ENCODE measurements around the gene CPA1.

CPA1 gene

DNA sequence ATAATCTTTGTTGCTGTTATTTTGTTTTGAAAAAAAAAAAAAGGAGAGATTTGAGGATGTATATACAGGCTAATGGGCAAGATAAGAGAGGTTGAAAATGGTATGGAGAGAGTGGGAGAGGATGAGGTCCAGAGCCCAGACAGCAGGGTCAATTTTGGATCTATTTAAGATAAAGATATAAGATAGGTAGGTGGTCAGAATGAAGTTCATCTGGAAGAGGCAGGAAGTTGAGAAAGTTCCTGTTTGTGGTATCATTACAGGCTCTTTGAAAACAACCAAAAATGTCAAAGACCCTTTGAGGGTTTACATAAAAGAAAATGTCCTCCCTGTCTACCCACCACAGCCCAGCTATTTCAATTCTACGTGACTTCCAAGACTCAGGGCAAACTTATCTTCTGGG, 53.0 kb downstream of the CPA1 start:
- no peak for DNase-seq (ENCODE audit: low spot score)
- peaks cover 0 to 1% of the 10 kb centered on the region in 2 donors for H3K36me3 ChIP-seq (replicated peaks in 1 of 2; ENCODE audit: control insufficient read depth in 2 of 2, insufficient read depth in 2 of 2, low read length in 2 of 2)
- no peak overlapping the region for H3K14ac ChIP-seq (ENCODE audit: low read length)
- H3K4me1 ChIP-seq (ENCODE audit: control insufficient read depth in 2 of 2, insufficient read depth in 1 of 2, low read depth in 1 of 2, low read length in 2 of 2): peaks cover 12 to 30% of the 10 kb centered on the region in 2 donors
- no peaks in the 10 kb centered on the region for H3K79me1 ChIP-seq (ENCODE audit: low read depth, low read length)
- no peak overlapping the region for H3K18ac ChIP-seq (ENCODE audit: low read length)
- no peak overlapping the region for H3K9ac ChIP-seq (ENCODE audit: low read depth, low read length, poor library complexity)
- WGBS, 2 donors (ENCODE audit: extremely low coverage in 2 of 2, insufficient read length in 2 of 2, insufficient replicate concordance in 1 of 2): no CpG with 5 or more reads among the region's 1 CpG
- H2BK120ac ChIP-seq (ENCODE audit: low read depth, low read length): no peak overlapping the region
- H3K27me3 ChIP-seq (ENCODE audit: control insufficient read depth in 3 of 3, insufficient read depth in 3 of 3, low read depth in 1 of 3, low read length in 3 of 3): no peaks in the 10 kb centered on the region
- H3K27ac ChIP-seq (replicated peaks; ENCODE audit: low read length): no peak overlapping the region
- no peak overlapping the region for H3K23ac ChIP-seq (ENCODE audit: low read depth, low read length, poor library complexity)
- H3K4me3 ChIP-seq (ENCODE audit: low read length in 2 of 2): no peak overlapping the region
- no peak overlapping the region for H2BK5ac ChIP-seq (ENCODE audit: low read length)
- H2AK5ac ChIP-seq (ENCODE audit: low read depth, low read length): no peak overlapping the region
- H3K4ac ChIP-seq (ENCODE audit: low read length): no peak overlapping the region
- H3K9me3 ChIP-seq (replicated peaks in 1 of 2; ENCODE audit: control insufficient read depth in 2 of 2, insufficient read depth in 1 of 2, low read depth in 1 of 2, low read length in 2 of 2): peaks cover 0 to 4% of the 10 kb centered on the region in 2 donors
- no peak overlapping the region for H2AFZ ChIP-seq (ENCODE audit: low read length)
- no peak overlapping the region for H3K4me2 ChIP-seq (ENCODE audit: insufficient read depth, low read length, poor library complexity, severe bottlenecking)
- H4K8ac ChIP-seq (ENCODE audit: low read depth, low read length): no peak overlapping the region
- no peak overlapping the region for H2BK12ac ChIP-seq (ENCODE audit: low read length)
- H4K91ac ChIP-seq (ENCODE audit: low read depth, low read length, poor library complexity): no peak overlapping the region
- H2BK15ac ChIP-seq (ENCODE audit: low read length): no peak overlapping the region

GRCh38 chr7:130435311-130435854, 55.1 kb downstream of the CPA1 start:
- no peak overlapping the region for H2AFZ ChIP-seq (ENCODE audit: low read length)
- H3K27ac ChIP-seq (replicated peaks; ENCODE audit: low read length): no peak overlapping the region
- no peak overlapping the region for H2BK15ac ChIP-seq (ENCODE audit: low read length)
- H4K91ac ChIP-seq (ENCODE audit: low read depth, low read length, poor library complexity): no peak overlapping the region
- H2BK12ac ChIP-seq (ENCODE audit: low read length): no peak overlapping the region
- H3K4me1 ChIP-seq (ENCODE audit: control insufficient read depth in 2 of 2, insufficient read depth in 1 of 2, low read depth in 1 of 2, low read length in 2 of 2): peaks cover 17 to 27% of the 10 kb centered on the region in 2 donors
- WGBS, 2 donors (ENCODE audit: extremely low coverage in 2 of 2, insufficient read length in 2 of 2, insufficient replicate concordance in 1 of 2): no CpG with 5 or more reads among the region's 2 CpGs
- no peak overlapping the region for H3K4me2 ChIP-seq (ENCODE audit: insufficient read depth, low read length, poor library complexity, severe bottlenecking)
- no peak overlapping the region for H2BK120ac ChIP-seq (ENCODE audit: low read depth, low read length)
- no peak overlapping the region for H4K8ac ChIP-seq (ENCODE audit: low read depth, low read length)
- H3K79me1 ChIP-seq (ENCODE audit: low read depth, low read length): peaks cover 2% of the 10 kb centered on the region
- no peak overlapping the region for H2AK5ac ChIP-seq (ENCODE audit: low read depth, low read length)
- H3K23ac ChIP-seq (ENCODE audit: low read depth, low read length, poor library complexity): no peak overlapping the region
- H3K27me3 ChIP-seq (ENCODE audit: control insufficient read depth in 3 of 3, insufficient read depth in 3 of 3, low read depth in 1 of 3, low read length in 3 of 3): no peaks in the 10 kb centered on the region
- H3K4ac ChIP-seq (ENCODE audit: low read length): no peak overlapping the region
- H3K9ac ChIP-seq (ENCODE audit: low read depth, low read length, poor library complexity): no peak overlapping the region
- H3K9me3 ChIP-seq (replicated peaks in 1 of 2; ENCODE audit: control insufficient read depth in 2 of 2, insufficient read depth in 1 of 2, low read depth in 1 of 2, low read length in 2 of 2): peaks cover 0 to 16% of the 10 kb centered on the region in 2 donors
- H3K36me3 ChIP-seq (replicated peaks in 1 of 2; ENCODE audit: control insufficient read depth in 2 of 2, insufficient read depth in 2 of 2, low read length in 2 of 2): peaks cover 0 to 1% of the 10 kb centered on the region in 2 donors
- H2BK5ac ChIP-seq (ENCODE audit: low read length): no peak overlapping the region
- no peak overlapping the region for H3K14ac ChIP-seq (ENCODE audit: low read length)
- no peak overlapping the region for H3K4me3 ChIP-seq (ENCODE audit: low read length in 2 of 2)
- H3K18ac ChIP-seq (ENCODE audit: low read length): no peak overlapping the region
- DNase-seq (ENCODE audit: low spot score): no peak

- Histone ChIP-seq H3K14ac (ENCODE audit: low read length) (no peak overlapping the region), H3K18ac (ENCODE audit: low read length) (no peak overlapping the region), H3K4ac (ENCODE audit: low read length) (no peak overlapping the region), H3K9me3 (replicated peaks in 1 of 2; ENCODE audit: control insufficient read depth in 2 of 2, insufficient read depth in 1 of 2, low read depth in 1 of 2, low read length in 2 of 2) (peaks cover 0 to 18% of the 10 kb centered on the region in 2 donors), H2AK5ac (ENCODE audit: low read depth, low read length) (no peak overlapping the region), H3K36me3 (replicated peaks in 1 of 2; ENCODE audit: control insufficient read depth in 2 of 2, insufficient read depth in 2 of 2, low read length in 2 of 2) (peaks cover 0 to 1% of the 10 kb centered on the region in 2 donors), H3K4me2 (ENCODE audit: insufficient read depth, low read length, poor library complexity, severe bottlenecking) (no peak overlapping the region), H3K79me1 (ENCODE audit: low read depth, low read length) (peaks cover 2% of the 10 kb centered on the region), H3K4me3 (ENCODE audit: low read length in 2 of 2) (no peak overlapping the region), H2BK120ac (ENCODE audit: low read depth, low read length) (no peak overlapping the region), H3K9ac (ENCODE audit: low read depth, low read length, poor library complexity) (no peak overlapping the region), H2BK15ac (ENCODE audit: low read length) (no peak overlapping the region), H3K23ac (ENCODE audit: low read depth, low read length, poor library complexity) (no peak overlapping the region), H3K27me3 (ENCODE audit: control insufficient read depth in 3 of 3, insufficient read depth in 3 of 3, low read depth in 1 of 3, low read length in 3 of 3) (no peaks in the 10 kb centered on the region), H2BK5ac (ENCODE audit: low read length) (no peak overlapping the region), H3K27ac (replicated peaks; ENCODE audit: low read length) (no peak overlapping the region), H4K8ac (ENCODE audit: low read depth, low read length) (no peak overlapping the region), H2BK12ac (ENCODE audit: low read length) (no peak overlapping the region), H3K4me1 (ENCODE audit: control insufficient read depth in 2 of 2, insufficient read depth in 1 of 2, low read depth in 1 of 2, low read length in 2 of 2) (peaks cover 14 to 22% of the 10 kb centered on the region in 2 donors), H2AFZ (ENCODE audit: low read length) (no peak overlapping the region), H4K91ac (ENCODE audit: low read depth, low read length, poor library complexity) (no peak overlapping the region)
- no CpG with 5 or more reads among the region's 1 CpG for WGBS, 2 donors (ENCODE audit: extremely low coverage in 2 of 2, insufficient read length in 2 of 2, insufficient replicate concordance in 1 of 2)
- no peak for DNase-seq (ENCODE audit: low spot score)
These were observed 56.0 kb downstream of the CPA1 start for GRCh38 chr7:130436253-130436652.
